Right lobe of liver (tissue), 4 donors: ENCODE results near the gene STAG2.

Source experiments
- POLR2A ChIP-seq: fragments of 450-650 bp; IDR thresholded peaks from one replicate; pipeline ENCODE4 v1.6.1; 2017; ENCODE audit warnings: antibody characterized with exemption, mild to moderate bottlenecking
- TF ChIP-seq, protein P1 (sequence below), 4 donors: fragments of 200-600 bp in 3 of 4; fragments of 450-650 bp in 1 of 4; IDR thresholded peaks; one replicate each; pipeline versions ENCODE4 v1.5.1 to v1.8.0; 2016 to 2022; ENCODE audit warnings: antibody characterized with exemption in 4 of 4, mild to moderate bottlenecking in 2 of 4
- donor health status: DM: no; HTN: no; CAD: no.
- donor health status: DM: no; HTN: no; CAD: no.
- donor health status: DM: no; HTN: yes; CAD: no.

DNA sequence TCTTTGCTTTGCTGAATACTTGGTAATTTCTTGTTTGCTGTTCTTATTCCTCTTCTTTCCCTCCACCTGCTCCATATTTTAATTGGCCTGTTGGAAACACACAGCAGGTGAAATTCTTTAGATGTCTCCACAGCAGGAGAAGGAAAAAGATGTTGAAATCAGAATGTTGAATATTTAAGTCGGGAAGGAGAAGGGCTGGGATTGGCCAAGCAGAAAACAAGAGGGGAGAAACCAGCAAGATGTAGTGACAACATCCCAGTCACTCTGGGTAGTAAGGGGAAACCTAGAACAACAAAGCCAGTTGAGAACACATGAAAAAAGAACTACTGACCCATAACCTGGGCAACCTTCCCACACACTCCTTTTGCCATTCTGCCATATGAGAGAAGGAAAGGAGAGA lies 37.3 kb upstream of the STAG2 start:
- no peak for TF ChIP-seq POLR2A
- TF ChIP-seq, protein P1, sequence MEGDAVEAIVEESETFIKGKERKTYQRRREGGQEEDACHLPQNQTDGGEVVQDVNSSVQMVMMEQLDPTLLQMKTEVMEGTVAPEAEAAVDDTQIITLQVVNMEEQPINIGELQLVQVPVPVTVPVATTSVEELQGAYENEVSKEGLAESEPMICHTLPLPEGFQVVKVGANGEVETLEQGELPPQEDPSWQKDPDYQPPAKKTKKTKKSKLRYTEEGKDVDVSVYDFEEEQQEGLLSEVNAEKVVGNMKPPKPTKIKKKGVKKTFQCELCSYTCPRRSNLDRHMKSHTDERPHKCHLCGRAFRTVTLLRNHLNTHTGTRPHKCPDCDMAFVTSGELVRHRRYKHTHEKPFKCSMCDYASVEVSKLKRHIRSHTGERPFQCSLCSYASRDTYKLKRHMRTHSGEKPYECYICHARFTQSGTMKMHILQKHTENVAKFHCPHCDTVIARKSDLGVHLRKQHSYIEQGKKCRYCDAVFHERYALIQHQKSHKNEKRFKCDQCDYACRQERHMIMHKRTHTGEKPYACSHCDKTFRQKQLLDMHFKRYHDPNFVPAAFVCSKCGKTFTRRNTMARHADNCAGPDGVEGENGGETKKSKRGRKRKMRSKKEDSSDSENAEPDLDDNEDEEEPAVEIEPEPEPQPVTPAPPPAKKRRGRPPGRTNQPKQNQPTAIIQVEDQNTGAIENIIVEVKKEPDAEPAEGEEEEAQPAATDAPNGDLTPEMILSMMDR (IDR thresholded peaks at IDR 0.05), result no peak
